HG03103 (cell line): ENCODE measurements around the gene TIAL1.
A peak's percentile ranks its signal among the peaks of the same experiment; 100 is the strongest.

Experiments used
- ATAC-seq: cut with Tn5 transposase; IDR thresholded peaks from one replicate; pipeline ENCODE4 v1.9.1; 2021; ENCODE audit warnings: low read depth; ENCODE audit not compliant: unreplicated experiment

TIAL1 gene

GRCh38 chr10:119550827-119551226 lies 45.9 kb downstream of the TIAL1 start:
- ATAC-seq = no peak

- ATAC-seq = no peak
These were observed 47.3 kb downstream of the TIAL1 start for GRCh38 chr10:119549247-119549999.

GRCh38 chr10:119546009-119546408 lies 50.8 kb downstream of the TIAL1 start:
- no peak for ATAC-seq

- no peak for ATAC-seq
These were observed 51.5 kb downstream of the TIAL1 start for GRCh38 chr10:119545310-119545709.

- ATAC-seq = no peak
These were observed 52.7 kb downstream of the TIAL1 start for GRCh38 chr10:119543814-119544642.

- ATAC-seq = peak; percentile 29
These were observed 53.6 kb downstream of the TIAL1 start for GRCh38 chr10:119542988-119543813.

- peak; percentile 63 for ATAC-seq
These were observed 54.3 kb downstream of the TIAL1 start, which contains the start of gene RGS10 for GRCh38 chr10:119542357-119542987. Gene RGS10, minus strand, starts transcription at chr10:119542719. Its CDS starts 81 bp downstream, at chr10:119542638.

- ATAC-seq = no peak
These were observed 55.1 kb downstream of the TIAL1 start for GRCh38 chr10:119541459-119542356.

GRCh38 chr10:119541046-119541445 lies 55.7 kb downstream of the TIAL1 start:
- no peak for ATAC-seq

- ATAC-seq = no peak
These were observed 56.7 kb downstream of the TIAL1 start for GRCh38 chr10:119540038-119540437.

GRCh38 chr10:119539359-119539825 lies 57.4 kb downstream of the TIAL1 start:
- ATAC-seq = no peak

- ATAC-seq = no peak
These were observed 58.0 kb downstream of the TIAL1 start for GRCh38 chr10:119538632-119539358.

- ATAC-seq = no peak
These were observed 58.7 kb downstream of the TIAL1 start for GRCh38 chr10:119537953-119538630.

GRCh38 chr10:119536508-119537025 lies 60.2 kb downstream of the TIAL1 start:
- ATAC-seq = no peak

- ATAC-seq = no peak
These were observed 60.8 kb downstream of the TIAL1 start for GRCh38 chr10:119535837-119536507.

- ATAC-seq = no peak
These were observed 61.5 kb downstream of the TIAL1 start for GRCh38 chr10:119535305-119535704.

GRCh38 chr10:119533473-119533872 lies 63.3 kb downstream of the TIAL1 start:
- ATAC-seq = no peak
